H1 (cell line): ENCODE data around the gene FGGY. TPM values are rescaled to one million over a fixed set of nuclear protein-coding genes. Genes with fewer than 3 reads are reported as not detected.

Source experiments
- CTCF ChIA-PET: fragments of 300-600 bp; sonication (Branson Sonifier 250); formaldehyde crosslinking; loops from one replicate; lab custom pipeline; 2021; ENCODE audit not compliant: partially characterized antibody; lab: Charles Lee
- POLR2A ChIA-PET: fragments of 300-600 bp; sonication (Branson Sonifier 250); formaldehyde crosslinking; loops from one replicate; lab custom pipeline; 2021; ENCODE audit warnings: inconsistent platforms; ENCODE audit not compliant: partially characterized antibody; lab: Charles Lee
- DNase-seq, 2 experiments: peaks; one replicate each; pipeline versions ENCODE4 v3.0.0 to v3.0.0-alpha.2; 2010 to 2022; ENCODE audit warnings: low spot score in 2 of 2, low read depth in 1 of 2, mixed read lengths in 1 of 2
- FAIRE-seq: peaks from 2 replicates; lab custom pipeline; 2011; peaks lifted over from hg19 to GRCh38; lab: Jason Lieb, UNC
- H2AFZ ChIP-seq: 2 replicates; pipeline ENCODE4 v1.8.1; 2012; ENCODE audit warnings: low read length, inconsistent platforms
- H2AK5ac ChIP-seq: 2 replicates; pipeline ENCODE4 v1.6.1; 2013; ENCODE audit warnings: low read depth, low read length
- H2BK120ac ChIP-seq: replicated peaks from 2 replicates; pipeline ENCODE3; 2013; ENCODE audit warnings: low read depth, low read length, inconsistent platforms
- H2BK12ac ChIP-seq: 2 replicates; pipeline ENCODE4 v1.6.1; 2013; ENCODE audit warnings: low read depth, low read length
- H2BK15ac ChIP-seq: 2 replicates; pipeline ENCODE4 v1.6.1; 2013; ENCODE audit warnings: low read length
- H2BK20ac ChIP-seq: 2 replicates; pipeline ENCODE4 v1.6.1; 2013; ENCODE audit warnings: low read length
- H2BK5ac ChIP-seq: 2 replicates; pipeline ENCODE4 v1.6.1; 2013; ENCODE audit warnings: low read depth, low read length
- H3K14ac ChIP-seq: 2 replicates; pipeline ENCODE4 v1.6.1; 2013; ENCODE audit warnings: inconsistent platforms; ENCODE audit not compliant: insufficient read length
- H3K18ac ChIP-seq: 2 replicates; pipeline ENCODE4 v1.6.1; 2013; ENCODE audit warnings: low read length; ENCODE audit errors: extremely low read depth
- H3K23ac ChIP-seq: 2 replicates; pipeline ENCODE4 v1.6.1; 2013; ENCODE audit warnings: inconsistent platforms; ENCODE audit not compliant: insufficient read length
- H3K23me2 ChIP-seq: 2 replicates; pipeline ENCODE4 v1.6.1; 2013; ENCODE audit warnings: low read depth, low read length
- H3K27ac ChIP-seq: 2 replicates; pipeline ENCODE4 v1.6.1; 2011; ENCODE audit warnings: low read depth, low read length, inconsistent platforms
- H3K27me3 ChIP-seq, 4 experiments: replicated peaks in 1 of 4; 1 replicate in 1 of 4; 2 replicates in 3 of 4; pipeline versions ENCODE4 v1.6.1 to v1.8.1; 2011 to 2013; ENCODE audit warnings: low read length in 3 of 4, mild to moderate bottlenecking in 3 of 4, inconsistent platforms in 2 of 4, mixed read lengths in 2 of 4, moderate library complexity in 1 of 4; ENCODE audit not compliant: control insufficient read depth in 3 of 4, insufficient read depth in 3 of 4; ENCODE audit errors: extremely low read depth in 1 of 4
- H3K36me3 ChIP-seq, 4 experiments: 2 replicates each; pipeline versions ENCODE4 v1.6.1 to v1.8.1; 2011 to 2013; ENCODE audit warnings: mild to moderate bottlenecking in 4 of 4, low read length in 3 of 4, moderate library complexity in 2 of 4, control low read depth in 1 of 4, inconsistent platforms in 1 of 4; ENCODE audit not compliant: insufficient read depth in 4 of 4, control insufficient read depth in 2 of 4
- H3K4ac ChIP-seq: replicated peaks from 2 replicates; pipeline ENCODE3; 2013; ENCODE audit warnings: low read length, low read depth, mixed read lengths, inconsistent platforms; ENCODE audit not compliant: insufficient read length
- H3K4me1 ChIP-seq, 4 experiments: replicated peaks in 1 of 4; 1 replicate in 1 of 4; 2 replicates in 3 of 4; pipeline versions ENCODE4 v1.6.1 to v1.8.1; 2011 to 2013; ENCODE audit warnings: low read length in 3 of 4, inconsistent platforms in 2 of 4, mixed read lengths in 1 of 4; ENCODE audit not compliant: insufficient read depth in 4 of 4, control insufficient read depth in 3 of 4
- H3K4me2 ChIP-seq, 2 experiments: 2 replicates each; pipeline versions ENCODE4 v1.6.1 to v1.8.1; 2011 to 2013; ENCODE audit warnings: low read depth in 2 of 2, low read length in 2 of 2, control low read depth in 1 of 2, inconsistent platforms in 1 of 2, mild to moderate bottlenecking in 1 of 2; ENCODE audit not compliant: insufficient read depth in 1 of 2
- H3K4me3 ChIP-seq, 4 experiments: fragments of 200-600, 300-600 bp in 1 of 4; sonication (generic), shearing (Covaris generic), sonication (Bioruptor Twin) in 1 of 4; 2 replicates each; pipeline versions ENCODE4 v1.5.1 to v1.8.1; 2011 to 2016; ENCODE audit warnings: low read length in 4 of 4, low read depth in 3 of 4, control low read depth in 2 of 4, inconsistent platforms in 2 of 4, mild to moderate bottlenecking in 2 of 4, mixed read lengths in 1 of 4, moderate library complexity in 1 of 4; ENCODE audit not compliant: insufficient read depth in 2 of 4; ENCODE audit errors: extremely low read depth in 1 of 4
- H3K56ac ChIP-seq: replicated peaks from 2 replicates; pipeline ENCODE3; 2013; ENCODE audit warnings: low read depth, mild to moderate bottlenecking, mixed read lengths, low read length, inconsistent platforms; ENCODE audit not compliant: insufficient read length
- H3K79me1 ChIP-seq: 2 replicates; pipeline ENCODE4 v1.6.1; 2013; ENCODE audit warnings: low read depth, low read length, control low read depth
- H3K79me2 ChIP-seq, 2 experiments: 2 replicates each; pipeline versions ENCODE4 v1.6.1 to v1.8.1; 2012 to 2013; ENCODE audit warnings: low read length in 2 of 2, mild to moderate bottlenecking in 2 of 2, inconsistent platforms in 1 of 2; ENCODE audit not compliant: insufficient read depth in 2 of 2, control insufficient read depth in 1 of 2
- H3K9ac ChIP-seq, 4 experiments: replicated peaks in 1 of 4; 1 replicate in 1 of 4; 2 replicates in 3 of 4; pipeline versions ENCODE4 v1.6.1 to v1.8.1; 2011 to 2013; ENCODE audit warnings: low read depth in 3 of 4, low read length in 3 of 4, control low read depth in 2 of 4, mild to moderate bottlenecking in 2 of 4, moderate library complexity in 2 of 4, inconsistent platforms in 1 of 4; ENCODE audit errors: extremely low read depth in 1 of 4
- H3K9me3 ChIP-seq, 2 experiments: 2 replicates each; pipeline versions ENCODE4 v1.6.1 to v1.8.1; 2012 to 2013; ENCODE audit warnings: mild to moderate bottlenecking in 2 of 2, moderate library complexity in 2 of 2, control low read depth in 1 of 2, inconsistent platforms in 1 of 2, low read depth in 1 of 2, low read length in 1 of 2, mixed read lengths in 1 of 2; ENCODE audit not compliant: insufficient read depth in 2 of 2
- H4K20me1 ChIP-seq, 2 experiments: replicated peaks in 1 of 2; 2 replicates each; pipeline versions ENCODE3 to v1.8.1; 2011 to 2013; ENCODE audit warnings: inconsistent platforms in 2 of 2, low read length in 2 of 2, mild to moderate bottlenecking in 1 of 2; ENCODE audit not compliant: insufficient read depth in 2 of 2, control insufficient read depth in 1 of 2
- H4K5ac ChIP-seq: 2 replicates; pipeline ENCODE4 v1.6.1; 2013; ENCODE audit warnings: low read length, low read depth, mixed read lengths, inconsistent platforms; ENCODE audit not compliant: insufficient read length
- H4K8ac ChIP-seq: 2 replicates; pipeline ENCODE4 v1.8.0; 2013; ENCODE audit warnings: mild to moderate bottlenecking, moderate library complexity, low read length, inconsistent platforms; ENCODE audit not compliant: insufficient read depth; ENCODE audit errors: extremely low read depth
- H4K91ac ChIP-seq: replicated peaks from 2 replicates; pipeline ENCODE3; 2013; ENCODE audit warnings: low read length, mixed read lengths, inconsistent platforms; ENCODE audit not compliant: insufficient read length
- BCL11A ChIP-seq, 2 experiments: IDR thresholded peaks; one replicate each; pipeline ENCODE4 v1.6.1; 2011; ENCODE audit warnings: low read depth in 2 of 2, low read length in 2 of 2, mild to moderate bottlenecking in 2 of 2
- CBX8 ChIP-seq: fragments of 300-800, 300-1000 bp; sonication (generic); IDR thresholded peaks from 2 replicates; pipeline ENCODE4 v1.7.1; 2016; ENCODE audit warnings: low read depth, low read length, borderline replicate concordance
- CEBPB ChIP-seq: IDR thresholded peaks from 2 replicates; pipeline ENCODE4 v1.6.1; 2012; ENCODE audit warnings: low read depth, low read length
- CHD1 ChIP-seq: IDR thresholded peaks from 2 replicates; pipeline ENCODE4 v1.6.1; 2012; ENCODE audit warnings: low read depth, low read length, improper control_type of control experiment
- CREB1 ChIP-seq: IDR thresholded peaks from 2 replicates; pipeline ENCODE4 v1.6.1; 2012; ENCODE audit warnings: inconsistent platforms
- FOSL1 ChIP-seq: IDR thresholded peaks from 2 replicates; pipeline ENCODE4 v1.6.1; 2011; ENCODE audit warnings: mild to moderate bottlenecking, low read depth, low read length, moderate library complexity; ENCODE audit not compliant: insufficient read depth
- HDAC2 ChIP-seq, 2 experiments: fragments of 300-600 bp in 1 of 2; sonication (generic) in 1 of 2; IDR thresholded peaks; 2 replicates each; pipeline ENCODE4 v1.6.1; 2011 to 2012; ENCODE audit warnings: low read depth in 2 of 2, low read length in 2 of 2, mild to moderate bottlenecking in 2 of 2, moderate library complexity in 2 of 2, borderline replicate concordance in 1 of 2, inconsistent platforms in 1 of 2
- KDM1A ChIP-seq: fragments of 200-600, 300-600 bp; sonication (generic); IDR thresholded peaks from 2 replicates; pipeline ENCODE4 v1.7.1; 2016; ENCODE audit warnings: mild to moderate bottlenecking, low read length, borderline replicate concordance
- PHF8 ChIP-seq: fragments of 200-600 bp; sonication (generic); conservative IDR thresholded peaks from 2 replicates; pipeline ENCODE4 v1.7.1; 2012; ENCODE audit warnings: low read depth, mild to moderate bottlenecking, inconsistent platforms, low read length, moderate library complexity
- POU5F1 ChIP-seq: IDR thresholded peaks from 2 replicates; pipeline ENCODE4 v1.6.1; 2011; ENCODE audit warnings: low read depth, mild to moderate bottlenecking, low read length, moderate library complexity
- RXRA ChIP-seq: IDR thresholded peaks from 2 replicates; pipeline ENCODE4 v1.6.1; 2011; ENCODE audit warnings: low read depth, mild to moderate bottlenecking, low read length, moderate library complexity; ENCODE audit not compliant: insufficient read depth
- SIX5 ChIP-seq: IDR thresholded peaks from 2 replicates; pipeline ENCODE4 v1.6.1; 2011; ENCODE audit warnings: mild to moderate bottlenecking, low read depth, low read length
- SUZ12 ChIP-seq: fragments of 200-600 bp; sonication (generic); IDR thresholded peaks from 2 replicates; pipeline ENCODE4 v1.6.1; 2012; ENCODE audit warnings: mild to moderate bottlenecking, inconsistent platforms, low read length, moderate library complexity, mixed read lengths
- TBP ChIP-seq: IDR thresholded peaks from 2 replicates; pipeline ENCODE4 v1.6.1; 2011; ENCODE audit warnings: low read depth, low read length, improper control_type of control experiment
- TCF12 ChIP-seq: IDR thresholded peaks from 2 replicates; pipeline ENCODE4 v1.6.1; 2011; ENCODE audit warnings: low read depth, mild to moderate bottlenecking, low read length
- YY1 ChIP-seq: IDR thresholded peaks from 2 replicates; pipeline ENCODE4 v1.6.1; 2011; ENCODE audit warnings: low read depth, mild to moderate bottlenecking, low read length
- WGBS, 2 experiments: shearing (Covaris generic) in 1 of 2; methylation state at CpG; one replicate each; pipeline versions ENCODE4 v1.1.6 to v1.1.7; 2013 to 2015; ENCODE audit warnings: low lambda C conversion rate in 2 of 2, mixed read lengths in 2 of 2, inconsistent platforms in 1 of 2, low coverage in 1 of 2, missing lambda C conversion rate in 1 of 2; ENCODE audit not compliant: insufficient replicate concordance in 2 of 2, insufficient coverage in 1 of 2, insufficient read length in 1 of 2; ENCODE audit errors: extremely low coverage in 1 of 2, missing lambda C conversion rate in 1 of 2; 5-methylcytosine and 5-hydroxymethylcytosine counted together
- polyA plus RNA-seq, 7 experiments: library from polyadenylated mRNA; depleted of rRNA in 3 of 7; stranded (reverse) in 5 of 7; unstranded in 2 of 7; fragments of >200 nt in 5 of 7; fragments of 200-250 nt in 2 of 7; gene quantifications; 1 replicate in 5 of 7; 2 replicates in 1 of 7; 4 replicates in 1 of 7; pipeline versions ENCODE4 v1.2.1 to v1.2.3, GENCODE V29; 2011 to 2013; ENCODE audit warnings: missing spikeins in 2 of 7, mixed read lengths in 2 of 7
- total RNA-seq: library from RNA; stranded (reverse); fragmentation: NEBNext Ultra II Directional; extraction: Animal tissue kit (Norgen Biotek cat#: 25700); gene quantifications from 2 replicates; pipeline ENCODE4 v1.2.1, GENCODE V29; 2021

FGGY gene
- total and polyA plus RNA-seq, 2 of the 8 experiments (the other 6 are each of a cell fraction or from before 2014, with no cell fraction given): 10.3 to 12.5 TPM

- H4K8ac ChIP-seq: no peak overlapping the region
- no peak overlapping the region for H4K5ac ChIP-seq
- no peak overlapping the region for H4K91ac ChIP-seq
- H4K20me1 ChIP-seq: no peaks in the 10 kb centered on the region
- H3K27ac ChIP-seq: no peak overlapping the region
- H3K18ac ChIP-seq: no peak overlapping the region
- ChIA-PET CTCF (interaction anchor here (3.7 kb wide), 1 partner anchor 13 kb away, joined by 21 read pairs; no protein-coding TSS in a partner anchor), POLR2A (no interaction called here)
- no peak overlapping the region for H3K23ac ChIP-seq
- H2AFZ ChIP-seq: no peak overlapping the region
- DNase-seq (no peak), FAIRE-seq (no peak)
- H3K27me3 ChIP-seq: no peaks in the 10 kb centered on the region
- no peak overlapping the region for H3K9ac ChIP-seq
- H2BK15ac ChIP-seq: no peak overlapping the region
- H2BK12ac ChIP-seq: no peak overlapping the region
- no peaks in the 10 kb centered on the region for H3K79me1 ChIP-seq
- no peak overlapping the region for H3K4me3 ChIP-seq
- WGBS, 2 experiments: 85% methylated on average over 2 of the region's 2 CpGs; no CpG with 5 or more reads in 1 of the 2 experiments
- no peaks in the 10 kb centered on the region for H3K79me2 ChIP-seq
- H2BK20ac ChIP-seq: no peak overlapping the region
- no peak overlapping the region for H3K56ac ChIP-seq
- no peaks in the 10 kb centered on the region for H3K4me1 ChIP-seq
- H3K4ac ChIP-seq: no peak overlapping the region
- H3K36me3 ChIP-seq: no peaks in the 10 kb centered on the region
- H3K14ac ChIP-seq: no peak overlapping the region
- no peak overlapping the region for H3K4me2 ChIP-seq
- no peaks in the 10 kb centered on the region for H3K23me2 ChIP-seq
- no peak overlapping the region for H2BK120ac ChIP-seq
- TF ChIP-seq CBX8 (no peak), CREB1 (no peak), RXRA (no peak), PHF8 (no peak), SUZ12 (no peak), BCL11A (IDR thresholded peaks at IDR 0.05; ENCODE audit: low read depth in 2 of 2, low read length in 2 of 2) (no peak), HDAC2 (IDR thresholded peaks at IDR 0.05; ENCODE audit: borderline replicate concordance in 1 of 2, low read depth in 2 of 2, low read length in 2 of 2) (no peak), YY1 (no peak), SIX5 (no peak), CHD1 (no peak), TCF12 (no peak), CEBPB (no peak), FOSL1 (no peak), KDM1A (no peak), TBP (no peak), POU5F1 (no peak)
- no peak overlapping the region for H2BK5ac ChIP-seq
- H3K9me3 ChIP-seq: no peaks in the 10 kb centered on the region
- no peak overlapping the region for H2AK5ac ChIP-seq
Observed at GRCh38 chr1:59704716-59705115, 407.8 kb downstream of the FGGY start.
